Measurements from ENCODE around the gene LONP2. TPM values are rescaled to one million over a fixed set of nuclear protein-coding genes. Genes with fewer than 3 reads are reported as not detected.

The LONP2 gene
- total and polyA plus RNA-seq, 2 donors, result 37.7 to 39.5 TPM

- Histone ChIP-seq H3K4me3 (ENCODE audit: low read length in 2 of 2) (no peak overlapping the region), H3K27me3 (ENCODE audit: control insufficient read depth in 2 of 2, insufficient read depth in 1 of 2, low read length in 1 of 2) (no peaks in the 10 kb centered on the region), H3K36me3 (ENCODE audit: control insufficient read depth in 2 of 2, insufficient read depth in 2 of 2, low read length in 1 of 2) (peaks cover 2 to 3% of the 10 kb centered on the region in 2 donors), H3K27ac (ENCODE audit: low read depth in 1 of 2, low read length in 1 of 2) (no peak overlapping the region), H3K9me3 (ENCODE audit: control insufficient read depth in 2 of 2, insufficient read depth in 1 of 2, low read length in 1 of 2) (no peaks in the 10 kb centered on the region), H3K4me1 (ENCODE audit: control insufficient read depth in 2 of 2, insufficient read depth in 2 of 2, low read length in 2 of 2) (peaks cover 13 to 19% of the 10 kb centered on the region in 2 donors)
- DNase-seq (ENCODE audit: low read depth in 6 of 9, low spot score in 9 of 9), result no peak
- WGBS, result 95% methylated on average over 1 of the region's 1 CpG
Measured at GRCh38 chr16:48317026-48317425, 72.9 kb downstream of the LONP2 start.

GRCh38 chr16:48317614-48318315 lies 73.7 kb downstream of the LONP2 start:
- Histone ChIP-seq H3K4me1 (ENCODE audit: control insufficient read depth in 2 of 2, insufficient read depth in 2 of 2, low read length in 2 of 2) (peaks cover 13 to 19% of the 10 kb centered on the region in 2 donors), H3K36me3 (ENCODE audit: control insufficient read depth in 2 of 2, insufficient read depth in 2 of 2, low read length in 1 of 2) (peaks cover 3 to 6% of the 10 kb centered on the region in 2 donors), H3K27ac (ENCODE audit: low read depth in 1 of 2, low read length in 1 of 2) (peak overlapping the region in 1 of 2 donors; percentile 37), H3K4me3 (ENCODE audit: low read length in 2 of 2) (no peak overlapping the region), H3K9me3 (ENCODE audit: control insufficient read depth in 2 of 2, insufficient read depth in 1 of 2, low read length in 1 of 2) (no peaks in the 10 kb centered on the region), H3K27me3 (ENCODE audit: control insufficient read depth in 2 of 2, insufficient read depth in 1 of 2, low read length in 1 of 2) (no peaks in the 10 kb centered on the region)
- WGBS, result 5% methylated on average over 2 of the region's 2 CpGs
- DNase-seq (ENCODE audit: low read depth in 6 of 9, low spot score in 9 of 9), result peak in 2 of 9 donors; percentile 6 to 26

- Histone ChIP-seq H3K36me3 (ENCODE audit: control insufficient read depth in 2 of 2, insufficient read depth in 2 of 2, low read length in 1 of 2) (peaks cover 0 to 4% of the 10 kb centered on the region in 2 donors), H3K9me3 (ENCODE audit: control insufficient read depth in 2 of 2, insufficient read depth in 1 of 2, low read length in 1 of 2) (no peaks in the 10 kb centered on the region), H3K27me3 (ENCODE audit: control insufficient read depth in 2 of 2, insufficient read depth in 1 of 2, low read length in 1 of 2) (no peaks in the 10 kb centered on the region), H3K27ac (ENCODE audit: low read depth in 1 of 2, low read length in 1 of 2) (peak overlapping the region; percentile 46 to 83), H3K4me3 (ENCODE audit: low read length in 2 of 2) (no peak overlapping the region), H3K4me1 (ENCODE audit: control insufficient read depth in 2 of 2, insufficient read depth in 2 of 2, low read length in 2 of 2) (peaks cover 13 to 19% of the 10 kb centered on the region in 2 donors)
- 2% methylated on average over 4 of the region's 4 CpGs for WGBS
- DNase-seq (ENCODE audit: low read depth in 6 of 9, low spot score in 9 of 9), result peak; percentile 43 to 90 (median 71)
Measured at GRCh38 chr16:48318630-48319029, 74.5 kb downstream of the LONP2 start.

- Histone ChIP-seq H3K27me3 (ENCODE audit: control insufficient read depth in 2 of 2, insufficient read depth in 1 of 2, low read length in 1 of 2) (no peaks in the 10 kb centered on the region), H3K36me3 (ENCODE audit: control insufficient read depth in 2 of 2, insufficient read depth in 2 of 2, low read length in 1 of 2) (peaks cover 0 to 4% of the 10 kb centered on the region in 2 donors), H3K4me1 (ENCODE audit: control insufficient read depth in 2 of 2, insufficient read depth in 2 of 2, low read length in 2 of 2) (peaks cover 13 to 19% of the 10 kb centered on the region in 2 donors), H3K4me3 (ENCODE audit: low read length in 2 of 2) (no peak overlapping the region), H3K27ac (ENCODE audit: low read depth in 1 of 2, low read length in 1 of 2) (no peak overlapping the region), H3K9me3 (ENCODE audit: control insufficient read depth in 2 of 2, insufficient read depth in 1 of 2, low read length in 1 of 2) (no peaks in the 10 kb centered on the region)
- DNase-seq (ENCODE audit: low read depth in 6 of 9, low spot score in 9 of 9), result no peak
- WGBS, result 97% methylated on average over 2 of the region's 2 CpGs
Measured at GRCh38 chr16:48321317-48322036, 77.4 kb downstream of the LONP2 start.

GRCh38 chr16:48323783-48324775 lies 80.0 kb downstream of the LONP2 start:
- H3K9me3 ChIP-seq (ENCODE audit: control insufficient read depth in 2 of 2, insufficient read depth in 1 of 2, low read length in 1 of 2), result no peaks in the 10 kb centered on the region
- H3K36me3 ChIP-seq (ENCODE audit: control insufficient read depth in 2 of 2, insufficient read depth in 2 of 2, low read length in 1 of 2), result peaks cover 0 to 4% of the 10 kb centered on the region in 2 donors
- no peak for DNase-seq (ENCODE audit: low read depth in 6 of 9, low spot score in 9 of 9)
- no peak overlapping the region for H3K27ac ChIP-seq (ENCODE audit: low read depth in 1 of 2, low read length in 1 of 2)
- WGBS, result 88% methylated on average over 7 of the region's 7 CpGs
- no peaks in the 10 kb centered on the region for H3K27me3 ChIP-seq (ENCODE audit: control insufficient read depth in 2 of 2, insufficient read depth in 1 of 2, low read length in 1 of 2)
- H3K4me1 ChIP-seq (ENCODE audit: control insufficient read depth in 2 of 2, insufficient read depth in 2 of 2, low read length in 2 of 2), result peaks cover 5% of the 10 kb centered on the region in 2 donors
- H3K4me3 ChIP-seq (ENCODE audit: low read length in 2 of 2), result no peak overlapping the region

GRCh38 chr16:48326915-48327314 lies 82.8 kb downstream of the LONP2 start:
- Histone ChIP-seq H3K27ac (ENCODE audit: low read depth in 1 of 2, low read length in 1 of 2) (no peak overlapping the region), H3K9me3 (ENCODE audit: control insufficient read depth in 2 of 2, insufficient read depth in 1 of 2, low read length in 1 of 2) (no peaks in the 10 kb centered on the region), H3K27me3 (ENCODE audit: control insufficient read depth in 2 of 2, insufficient read depth in 1 of 2, low read length in 1 of 2) (no peaks in the 10 kb centered on the region), H3K4me3 (ENCODE audit: low read length in 2 of 2) (no peak overlapping the region), H3K36me3 (ENCODE audit: control insufficient read depth in 2 of 2, insufficient read depth in 2 of 2, low read length in 1 of 2) (peaks cover 0 to 4% of the 10 kb centered on the region in 2 donors), H3K4me1 (ENCODE audit: control insufficient read depth in 2 of 2, insufficient read depth in 2 of 2, low read length in 2 of 2) (no peaks in the 10 kb centered on the region)
- WGBS, result 89% methylated on average over 4 of the region's 4 CpGs
- DNase-seq (ENCODE audit: low read depth in 6 of 9, low spot score in 9 of 9), result no peak

GRCh38 chr16:48329138-48329537 lies 85.0 kb downstream of the LONP2 start:
- peaks cover 1% of the 10 kb centered on the region in 2 donors for H3K36me3 ChIP-seq (ENCODE audit: control insufficient read depth in 2 of 2, insufficient read depth in 2 of 2, low read length in 1 of 2)
- H3K27me3 ChIP-seq (ENCODE audit: control insufficient read depth in 2 of 2, insufficient read depth in 1 of 2, low read length in 1 of 2), result no peaks in the 10 kb centered on the region
- no peak overlapping the region for H3K4me3 ChIP-seq (ENCODE audit: low read length in 2 of 2)
- H3K27ac ChIP-seq (ENCODE audit: low read depth in 1 of 2, low read length in 1 of 2), result no peak overlapping the region
- H3K4me1 ChIP-seq (ENCODE audit: control insufficient read depth in 2 of 2, insufficient read depth in 2 of 2, low read length in 2 of 2), result no peaks in the 10 kb centered on the region
- WGBS, result 98% methylated on average over 4 of the region's 4 CpGs
- no peaks in the 10 kb centered on the region for H3K9me3 ChIP-seq (ENCODE audit: control insufficient read depth in 2 of 2, insufficient read depth in 1 of 2, low read length in 1 of 2)
- no peak for DNase-seq (ENCODE audit: low read depth in 6 of 9, low spot score in 9 of 9)

- Histone ChIP-seq H3K9me3 (ENCODE audit: control insufficient read depth in 2 of 2, insufficient read depth in 1 of 2, low read length in 1 of 2) (no peaks in the 10 kb centered on the region), H3K4me3 (ENCODE audit: low read length in 2 of 2) (no peak overlapping the region), H3K4me1 (ENCODE audit: control insufficient read depth in 2 of 2, insufficient read depth in 2 of 2, low read length in 2 of 2) (no peaks in the 10 kb centered on the region), H3K36me3 (ENCODE audit: control insufficient read depth in 2 of 2, insufficient read depth in 2 of 2, low read length in 1 of 2) (peaks cover 8 to 12% of the 10 kb centered on the region in 2 donors), H3K27ac (ENCODE audit: low read depth in 1 of 2, low read length in 1 of 2) (no peak overlapping the region), H3K27me3 (ENCODE audit: control insufficient read depth in 2 of 2, insufficient read depth in 1 of 2, low read length in 1 of 2) (no peaks in the 10 kb centered on the region)
- over 99% methylated on average over 2 of the region's 2 CpGs for WGBS
- DNase-seq (ENCODE audit: low read depth in 6 of 9, low spot score in 9 of 9), result no peak
Measured at GRCh38 chr16:48330189-48330840, 86.2 kb downstream of the LONP2 start.

Data from thymus (tissue), 11 donors.